ENCODE results near the gene DRD1.
"Not testable (repeated sequence)": the region's sequence is repeated elsewhere in the genome, so short reads cannot be mapped to it uniquely, and the experiment has no call there.

Gene DRD1

DNA sequence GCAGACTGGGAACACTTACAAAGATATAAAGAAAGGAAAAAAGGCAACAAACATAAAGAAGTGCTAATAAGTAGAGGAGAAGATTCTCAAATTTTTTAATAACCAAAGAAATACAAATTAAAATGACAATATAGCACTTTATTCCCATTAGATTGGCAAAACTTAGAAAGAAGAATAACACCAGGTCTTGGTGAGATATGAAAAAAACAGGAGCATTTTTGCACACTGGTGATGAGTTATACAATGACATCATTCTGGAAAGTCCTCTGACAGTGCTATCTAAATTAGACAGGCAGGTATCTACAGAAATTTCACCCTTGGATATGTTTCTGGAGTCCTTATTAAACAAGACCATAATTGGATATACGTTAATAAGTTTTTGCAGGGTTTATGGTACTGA, 24.9 kb upstream of the DRD1 start:
- DNase-seq (ENCODE audit: low read depth in 1 of 2, low spot score in 1 of 2): no peak

DNA sequence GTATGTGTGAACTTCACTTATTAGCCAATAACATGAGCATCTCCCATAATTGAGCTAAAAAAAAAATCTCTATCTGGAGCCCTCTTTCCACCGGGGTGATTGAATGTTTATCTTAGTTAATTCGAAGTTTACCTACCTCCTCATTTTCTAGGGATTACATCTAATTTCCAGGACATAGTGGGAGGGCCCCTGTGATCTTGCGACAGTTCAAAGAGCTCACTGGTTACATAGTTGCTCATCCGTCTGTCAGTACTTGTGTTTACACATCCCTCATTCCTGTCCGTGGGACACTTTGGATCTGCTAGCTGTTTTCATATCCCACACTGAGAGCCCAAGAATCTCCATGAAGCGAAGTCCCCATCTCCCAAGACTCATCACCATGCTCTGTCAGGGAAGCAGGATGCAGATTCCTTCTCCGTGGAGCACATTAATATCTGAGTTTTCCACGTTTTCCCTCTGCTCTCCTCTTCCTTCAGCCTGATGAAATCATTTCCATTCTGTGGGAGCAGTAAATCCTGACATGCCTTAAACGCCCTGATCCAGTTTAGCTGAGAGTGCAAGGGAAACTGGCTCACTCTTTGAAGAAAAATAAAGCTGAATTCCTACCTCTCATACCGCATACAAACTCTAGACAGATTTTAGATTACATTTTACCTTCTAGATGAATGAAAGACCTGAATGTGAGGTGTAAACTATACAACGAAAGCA, 24.2 kb upstream of the DRD1 start:
- no peak for DNase-seq (ENCODE audit: low read depth in 1 of 2, low spot score in 1 of 2)

DNA sequence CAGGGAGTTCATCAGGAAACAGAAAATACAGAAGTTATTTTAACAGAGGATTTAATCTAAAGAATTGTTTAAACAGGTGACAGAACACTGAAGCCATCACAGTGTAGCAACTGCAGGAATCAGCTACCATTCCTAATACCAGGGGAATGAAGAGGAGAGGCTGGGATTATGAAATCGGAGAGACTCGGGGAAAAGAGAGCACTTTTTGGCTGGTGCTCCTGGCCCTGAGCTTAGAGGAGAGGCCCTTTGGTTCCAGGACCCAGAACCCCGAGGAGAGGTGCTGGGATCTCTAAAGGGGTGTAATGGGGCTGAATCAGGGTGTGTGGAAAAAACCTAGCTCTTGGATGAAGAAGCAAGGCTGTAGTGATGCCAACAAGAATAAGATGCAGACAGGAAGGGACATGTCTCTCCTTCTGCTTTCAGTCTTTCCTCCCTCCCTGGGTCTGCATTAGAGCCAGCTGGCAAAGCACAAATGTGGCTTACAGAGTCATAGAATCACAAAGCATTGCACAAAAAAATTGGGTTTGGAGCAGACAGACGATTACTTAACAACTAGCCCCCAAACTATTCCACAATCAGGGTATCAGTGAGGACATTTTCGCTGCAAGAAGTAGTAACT, 22.8 kb upstream of the DRD1 start:
- DNase-seq (ENCODE audit: low read depth in 1 of 2, low spot score in 1 of 2): no peak

DNA sequence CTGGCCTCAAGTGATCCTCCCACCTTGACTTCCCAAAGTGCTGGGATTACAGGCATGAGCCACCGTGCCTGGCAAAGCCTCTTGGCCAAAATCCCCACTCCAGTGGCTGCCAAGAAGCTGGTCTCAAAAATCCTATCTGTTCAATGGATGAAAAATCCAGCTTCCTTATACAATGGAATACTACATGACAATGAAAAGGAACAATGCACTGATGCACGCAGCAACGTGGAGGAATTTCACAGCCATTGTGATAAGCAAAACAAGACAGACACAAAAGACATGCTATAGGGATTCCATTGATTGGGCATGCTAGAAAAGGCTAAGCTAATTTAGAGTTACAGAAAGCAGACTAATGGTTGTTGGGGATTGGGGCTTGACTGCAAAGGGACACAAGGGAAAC, 21.3 kb upstream of the DRD1 start:
- no peak for DNase-seq (ENCODE audit: low read depth in 1 of 2, low spot score in 1 of 2)

DNA sequence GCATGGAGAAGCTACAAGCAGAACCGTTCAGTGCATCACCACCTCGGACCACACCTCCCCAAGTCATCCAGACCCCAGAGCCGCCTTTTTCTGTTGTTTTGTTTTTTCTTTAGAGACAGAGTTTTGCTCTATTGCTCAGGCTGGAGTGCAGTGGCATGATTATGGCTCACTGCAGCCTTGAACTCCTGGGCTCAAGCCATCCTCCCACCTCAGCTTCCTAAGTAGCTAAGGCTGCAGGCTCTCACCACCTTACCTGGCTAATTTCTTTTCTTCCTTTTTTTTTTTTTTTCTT, 20.9 kb upstream of the DRD1 start:
- DNase-seq (ENCODE audit: low read depth in 1 of 2, low spot score in 1 of 2): no peak

DNA sequence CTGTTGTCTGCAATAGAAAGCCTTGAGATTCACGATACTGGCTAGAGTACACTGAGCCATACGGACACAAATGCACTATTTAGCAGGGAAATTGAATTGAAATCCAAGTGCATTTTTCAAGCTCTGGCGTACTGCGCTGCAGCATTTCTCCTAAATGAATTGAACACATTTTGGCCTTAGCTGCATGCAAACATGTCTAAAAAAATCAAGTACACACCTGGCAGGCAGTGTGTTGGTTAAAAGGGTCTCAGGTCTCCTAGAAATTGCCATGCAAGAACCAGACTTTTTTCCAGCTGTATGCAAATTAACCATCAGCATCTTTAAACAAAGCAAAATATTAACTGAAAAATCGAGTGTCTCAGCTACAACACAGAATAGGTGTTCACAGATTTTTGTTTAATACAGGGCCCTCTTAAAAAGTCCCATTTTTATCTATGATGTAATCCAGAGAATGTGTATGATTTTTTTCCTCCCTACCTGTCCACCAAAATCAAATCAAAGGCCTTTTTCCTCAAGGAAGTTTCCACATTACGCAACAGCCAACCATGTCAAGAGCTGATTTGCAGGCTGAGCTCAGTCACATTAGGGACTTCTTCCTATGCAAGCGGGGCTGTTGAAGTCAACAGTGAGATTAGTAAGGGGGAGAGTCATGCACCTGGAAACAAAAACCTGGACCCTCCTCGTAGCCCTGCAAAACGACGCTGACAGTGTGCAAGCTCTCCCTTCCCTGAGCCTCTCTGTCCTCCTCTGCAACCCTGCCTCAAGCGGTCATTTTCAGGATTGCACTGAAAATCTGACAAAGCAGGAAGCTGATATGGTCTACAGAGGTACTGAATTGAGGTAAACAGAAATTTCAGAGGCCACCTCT, 20.3 kb upstream of the DRD1 start:
- DNase-seq (ENCODE audit: low read depth in 1 of 2, low spot score in 1 of 2): peak in 1 of 2 donors; percentile 21

DNA sequence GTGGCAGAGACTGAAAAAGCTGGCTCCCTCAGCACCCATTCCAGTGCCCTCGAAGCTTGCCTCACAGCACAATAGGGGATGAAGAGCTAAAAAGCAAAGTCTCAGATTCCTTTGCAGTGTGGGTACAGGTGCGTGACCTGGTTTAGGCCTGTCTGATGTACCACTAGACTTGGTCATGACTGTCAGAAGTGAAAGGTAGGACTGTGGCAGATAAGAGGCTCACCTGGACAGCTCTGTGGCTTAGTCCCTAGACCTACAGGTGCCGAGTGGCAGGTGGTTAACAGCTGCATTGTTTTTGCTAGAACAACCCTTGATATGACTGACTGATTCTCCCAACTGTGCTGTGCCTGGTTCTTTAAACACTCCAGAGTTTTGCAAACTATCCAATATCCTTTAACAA, 19.7 kb upstream of the DRD1 start:
- DNase-seq (ENCODE audit: low read depth in 1 of 2, low spot score in 1 of 2): no peak

DNA sequence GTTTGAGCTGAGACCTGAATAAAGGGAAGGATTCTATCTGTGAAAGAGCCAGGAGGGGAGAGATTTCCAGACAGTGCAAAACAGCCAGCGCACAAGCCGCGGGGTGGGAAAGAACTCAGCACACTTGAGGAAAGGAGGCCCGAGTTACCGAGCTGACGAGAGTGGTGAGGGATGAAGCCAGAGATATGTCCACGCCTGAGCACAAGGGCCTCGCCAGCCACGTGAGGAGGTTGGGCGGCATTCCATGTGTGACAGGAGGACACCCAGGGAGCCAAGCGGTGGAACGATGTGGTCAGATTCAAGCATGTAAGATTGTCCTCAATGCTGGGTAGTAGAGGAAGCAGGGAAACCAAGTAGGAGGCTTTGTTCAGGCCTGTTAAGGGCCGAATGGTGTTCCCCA, 17.4 kb upstream of the DRD1 start:
- no peak for DNase-seq (ENCODE audit: low read depth in 1 of 2, low spot score in 1 of 2)

DNA sequence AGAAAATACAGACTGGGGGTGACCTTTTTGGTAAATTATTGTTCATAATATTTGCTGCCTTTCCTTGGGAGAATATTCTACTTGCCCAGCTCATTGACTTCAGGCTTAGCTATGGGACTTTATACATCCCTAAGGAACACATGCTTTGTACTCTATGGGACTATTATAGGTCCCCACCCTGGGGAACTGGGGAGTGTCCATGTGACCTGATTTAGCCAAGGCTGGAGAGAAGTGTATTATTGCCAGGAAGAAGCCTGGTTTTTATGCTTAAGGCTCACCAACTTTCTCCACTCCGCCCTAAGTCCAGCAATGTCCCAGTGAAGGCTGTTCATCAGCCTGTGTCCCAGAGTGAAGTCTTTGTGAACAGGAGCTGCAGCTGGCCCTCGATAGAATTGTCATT, 16.6 kb upstream of the DRD1 start:
- no peak for DNase-seq (ENCODE audit: low read depth in 1 of 2, low spot score in 1 of 2)

DNA sequence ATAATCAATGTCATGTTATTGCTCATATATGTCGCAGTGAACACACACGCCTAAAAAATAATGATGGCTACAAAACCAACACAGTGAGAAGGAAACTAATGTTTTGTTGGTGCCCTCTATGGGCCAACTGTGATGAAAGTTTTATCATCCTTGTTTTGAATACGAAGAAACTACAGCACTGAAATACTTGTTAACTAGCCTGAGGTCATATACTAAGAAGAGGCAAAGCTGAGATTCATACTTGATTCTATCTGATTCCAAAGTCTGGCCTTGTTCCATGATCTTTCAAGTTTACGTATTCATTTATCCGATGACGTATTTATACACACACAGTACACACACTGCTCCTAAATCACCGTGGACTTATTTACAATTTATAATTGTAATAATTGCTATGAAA, 16.1 kb upstream of the DRD1 start:
- no peak for DNase-seq (ENCODE audit: low read depth in 1 of 2, low spot score in 1 of 2)

DNA sequence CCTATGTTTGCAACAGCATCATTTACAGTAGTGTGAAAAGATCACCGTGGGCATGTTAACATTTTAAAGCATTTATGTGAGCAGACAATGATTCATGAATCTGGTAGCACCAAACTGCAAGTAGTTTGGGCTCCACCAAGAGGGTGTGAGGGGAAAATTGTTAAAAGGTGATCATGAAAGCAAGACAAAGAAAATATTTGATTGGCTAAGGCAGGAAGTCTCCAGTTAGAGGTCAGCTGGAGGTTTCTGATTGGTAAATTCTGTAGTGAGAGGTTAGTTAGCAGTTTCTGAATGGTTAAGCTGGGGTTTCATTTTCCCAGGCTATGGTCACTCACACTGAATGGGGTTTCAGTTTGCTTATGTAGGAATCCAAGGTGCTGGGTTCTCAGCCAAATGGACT, 13.5 kb upstream of the DRD1 start:
- no peak for DNase-seq (ENCODE audit: low read depth in 1 of 2, low spot score in 1 of 2)

DNA sequence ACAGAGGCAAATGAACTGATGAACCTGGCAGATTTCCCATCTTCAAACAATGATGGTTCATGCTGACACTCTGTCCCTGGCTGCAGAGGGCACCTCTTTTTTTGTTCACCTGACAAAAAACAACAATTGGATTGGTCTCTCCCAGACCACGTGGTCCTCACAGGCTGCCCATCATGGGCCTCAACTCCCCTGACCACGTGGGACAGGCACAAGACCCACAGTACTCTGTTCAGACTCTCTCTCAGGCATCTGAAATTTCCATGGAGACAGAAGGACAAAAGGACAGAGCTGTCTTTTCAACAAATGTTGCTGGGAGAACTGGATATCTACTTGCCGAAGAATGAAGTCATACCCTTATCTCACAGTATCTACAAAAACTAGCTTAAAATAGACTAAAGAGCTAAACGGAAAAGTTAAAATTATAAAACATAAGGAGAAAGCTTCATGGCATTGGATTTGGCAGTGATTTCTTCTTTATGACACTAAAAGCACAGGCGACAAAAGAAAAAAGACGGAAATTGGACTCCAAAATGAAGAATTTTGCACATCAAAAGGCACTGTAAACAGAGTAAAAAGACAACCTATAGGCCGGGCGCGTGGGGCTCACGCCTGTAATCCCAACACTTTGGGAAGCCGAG, 12.2 kb upstream of the DRD1 start:
- DNase-seq (ENCODE audit: low read depth in 1 of 2, low spot score in 1 of 2): no peak

DNA sequence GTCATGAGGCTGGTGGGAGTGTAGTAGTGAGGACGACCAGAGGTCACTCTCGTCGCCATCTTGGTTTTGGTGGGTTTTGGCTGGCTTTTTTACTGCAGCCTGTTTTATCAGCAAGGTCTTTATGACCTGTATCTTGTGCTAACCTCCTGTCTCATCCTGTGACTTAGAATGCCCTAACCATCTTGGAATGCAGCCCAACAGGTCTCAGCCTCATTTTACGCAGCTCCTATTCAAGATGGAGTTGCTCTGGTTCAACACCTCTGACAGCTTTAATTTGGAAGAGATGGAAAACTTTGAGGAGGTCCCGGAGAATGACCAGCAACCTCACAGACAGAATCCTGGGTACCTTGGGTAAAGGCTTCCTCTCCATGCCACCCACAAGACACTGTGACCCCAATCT, 10.4 kb upstream of the DRD1 start:
- not testable (repeated sequence) for DNase-seq (ENCODE audit: low read depth in 1 of 2, low spot score in 1 of 2)

DNA sequence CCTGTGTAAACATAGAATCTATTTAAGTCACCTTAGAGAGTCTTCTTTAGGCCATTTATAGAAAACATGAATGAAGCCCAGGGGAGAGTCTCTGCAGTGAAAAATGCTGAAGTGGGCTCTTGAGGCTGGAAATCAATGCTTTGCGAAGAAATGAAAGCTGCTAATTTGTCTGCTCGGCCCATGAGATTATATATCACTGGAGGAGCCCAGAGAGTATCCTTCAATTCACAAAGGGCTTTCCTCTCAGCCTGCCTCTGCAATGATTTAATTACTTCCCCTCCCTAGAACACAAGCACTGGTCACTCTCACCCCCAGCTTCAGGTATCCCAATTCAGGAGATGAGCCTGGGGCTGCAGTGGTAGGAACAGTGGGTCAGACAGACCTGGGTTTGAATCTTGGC, 8.2 kb upstream of the DRD1 start:
- no peak for DNase-seq (ENCODE audit: low read depth in 1 of 2, low spot score in 1 of 2)

DNA sequence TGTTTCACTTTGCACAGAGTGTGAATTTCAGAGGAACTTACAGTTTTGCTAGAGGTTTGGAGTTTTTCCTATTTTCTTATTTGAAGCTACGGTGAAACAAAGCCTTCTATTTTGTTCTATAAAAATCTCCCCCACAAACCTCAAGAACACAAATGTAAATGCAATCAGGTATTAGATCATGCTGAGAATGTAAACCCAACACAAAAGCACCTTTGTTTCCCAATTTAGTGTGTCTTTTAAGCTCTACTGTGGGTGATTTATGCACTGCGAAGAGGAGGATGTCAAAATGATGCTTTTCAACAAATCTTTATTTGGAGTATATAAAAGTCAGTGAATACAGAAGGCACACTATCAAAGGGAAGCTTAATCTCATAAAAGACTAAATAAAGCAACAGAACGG, 4.3 kb upstream of the DRD1 start:
- no peak for DNase-seq (ENCODE audit: low read depth in 1 of 2, low spot score in 1 of 2)

DNA sequence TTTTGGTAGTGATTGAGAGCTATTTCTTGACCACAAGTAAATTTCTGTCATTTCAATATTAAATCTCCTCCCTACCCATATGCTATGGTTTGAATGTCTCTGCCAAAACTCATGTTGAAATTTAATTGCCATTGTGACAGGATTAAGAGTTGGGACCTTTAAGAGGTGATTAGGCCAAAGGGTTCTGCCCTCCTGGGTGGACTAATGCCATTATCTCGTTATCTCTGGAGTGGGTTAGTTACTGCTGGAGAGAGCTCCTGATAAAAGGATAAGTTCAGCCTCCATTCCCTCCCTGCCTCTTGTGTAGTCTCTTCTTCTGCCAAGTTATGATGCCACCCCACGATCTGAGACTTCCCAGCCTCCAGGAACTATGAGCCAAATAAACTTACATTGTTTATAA, 3.6 kb upstream of the DRD1 start:
- DNase-seq (ENCODE audit: low read depth in 1 of 2, low spot score in 1 of 2): no peak

DNA sequence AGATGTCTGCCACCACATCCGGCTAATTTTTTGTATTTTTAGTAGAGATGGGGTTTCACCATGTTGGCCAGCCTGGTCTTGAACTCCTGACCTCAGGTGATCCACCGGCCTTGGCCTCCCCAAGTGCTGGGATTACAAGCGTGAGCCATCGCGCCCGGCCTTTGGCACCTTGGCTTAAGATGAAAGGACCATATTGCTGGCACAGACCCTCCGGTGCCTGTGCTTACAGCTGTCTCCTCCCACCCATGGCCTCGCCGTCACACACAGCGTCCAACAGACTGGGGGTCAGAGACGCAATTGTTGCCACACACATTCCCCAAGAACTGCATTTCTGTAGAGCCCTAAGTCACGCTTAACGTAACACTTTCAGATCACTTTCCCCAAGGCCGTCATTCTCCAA, 2.4 kb upstream of the DRD1 start:
- DNase-seq (ENCODE audit: low read depth in 1 of 2, low spot score in 1 of 2): not testable (repeated sequence)

DNA sequence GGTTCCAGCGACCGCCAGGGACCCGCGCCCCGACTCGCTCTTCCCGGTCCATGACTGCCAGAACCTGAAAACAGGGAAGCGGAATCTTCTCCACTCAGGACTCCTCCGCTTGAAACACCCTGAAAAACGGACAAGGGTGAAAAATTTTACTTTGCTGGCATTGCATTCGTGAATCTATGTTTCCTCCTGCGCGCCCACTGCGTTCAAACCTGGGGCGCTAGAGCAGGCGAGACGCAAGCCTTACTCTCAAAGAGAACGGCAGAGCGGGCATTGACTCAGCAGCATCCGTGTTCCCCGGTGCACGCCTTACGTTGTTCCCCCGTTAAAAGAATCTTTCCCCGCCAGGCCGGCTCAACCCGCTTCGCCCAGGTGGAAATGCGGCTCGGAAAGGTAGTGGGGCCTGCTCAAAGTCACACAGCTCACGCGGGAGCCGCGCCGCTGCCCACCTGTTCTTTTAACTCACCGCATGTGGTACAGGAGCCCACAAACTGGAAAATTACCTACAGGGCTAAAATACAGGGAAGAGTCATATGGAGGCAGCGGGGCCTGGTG, 999 bp upstream of the DRD1 start:
- DNase-seq (ENCODE audit: low read depth in 1 of 2, low spot score in 1 of 2): no peak

DNA sequence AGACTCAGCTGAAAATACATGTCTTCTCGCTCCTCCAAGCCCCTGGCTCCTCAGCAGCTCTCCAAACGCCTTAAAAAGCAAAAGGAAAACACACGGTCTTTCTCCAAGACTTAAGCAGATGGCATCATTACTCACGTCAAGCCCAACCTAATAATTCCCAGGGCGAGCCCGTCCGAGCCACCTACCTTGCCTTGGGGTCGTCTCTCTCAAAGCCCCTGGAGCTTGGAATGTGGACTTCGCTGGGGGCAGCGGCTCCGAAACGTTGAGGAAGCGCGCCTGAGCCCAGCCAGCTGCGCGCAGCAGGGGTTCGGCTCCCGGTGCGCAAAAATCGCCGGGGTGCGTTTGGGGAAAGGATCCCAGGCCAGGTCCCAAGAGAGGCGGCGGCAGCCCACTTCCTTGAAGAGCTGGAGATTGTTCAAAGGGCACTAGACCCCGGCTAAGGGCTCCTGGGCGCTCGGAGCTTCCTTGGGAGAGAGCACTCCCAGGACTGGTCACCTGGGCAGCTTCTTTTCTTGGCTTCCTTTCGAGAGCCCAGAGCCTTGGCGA, 395 bp downstream of the DRD1 start:
- no peak for DNase-seq (ENCODE audit: low read depth in 1 of 2, low spot score in 1 of 2)

DNA sequence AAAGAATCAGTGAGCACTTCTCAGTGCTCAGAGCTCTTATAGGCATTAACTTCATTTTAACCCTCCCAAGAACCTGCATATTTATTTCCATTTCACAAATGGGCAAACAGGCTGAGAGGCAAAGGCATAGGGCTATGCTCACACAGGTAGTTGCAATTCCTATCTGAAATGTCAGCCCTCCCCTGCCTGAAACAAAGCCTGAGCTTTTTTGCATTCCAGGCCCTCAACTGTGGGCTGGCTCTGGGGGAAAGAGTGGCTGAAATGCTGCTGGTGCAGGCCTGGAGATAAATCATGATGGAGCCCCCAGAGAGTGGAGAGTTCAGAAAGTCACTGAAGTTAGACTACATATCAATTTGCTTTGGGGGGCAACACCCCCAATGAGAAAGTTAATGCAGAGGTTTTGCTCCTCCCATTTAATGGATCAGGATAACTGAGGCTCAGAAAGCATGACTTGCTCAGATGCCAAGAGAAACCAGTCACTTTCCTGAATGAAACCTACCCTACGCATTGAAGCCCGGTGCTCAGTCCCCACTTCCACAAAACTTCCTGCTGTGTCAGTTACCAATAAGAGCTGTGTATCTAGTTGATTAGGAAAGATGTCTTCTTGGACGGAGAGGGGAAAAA, 5.6 kb downstream of the DRD1 start:
- no peak for DNase-seq (ENCODE audit: low read depth in 1 of 2, low spot score in 1 of 2)

DNA sequence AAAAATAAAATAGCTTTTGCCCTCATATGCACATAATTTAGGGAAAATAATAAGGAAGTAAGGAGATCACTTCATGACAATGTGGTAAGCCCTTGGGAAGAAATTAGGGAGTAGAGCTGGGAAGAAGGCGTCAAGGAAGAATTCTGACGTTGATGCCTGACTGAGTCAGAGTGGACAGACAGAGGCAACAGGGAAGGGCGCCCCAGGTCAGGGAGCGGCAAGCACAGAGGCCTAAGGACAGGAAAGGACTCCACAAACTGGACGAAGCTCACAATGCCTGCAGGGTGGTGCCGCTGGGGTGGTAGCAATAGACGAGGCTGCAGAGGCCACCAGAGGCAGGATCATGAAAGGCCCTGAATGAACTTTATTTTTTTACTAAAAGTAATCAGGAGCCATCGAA, 7.6 kb downstream of the DRD1 start:
- DNase-seq (ENCODE audit: low read depth in 1 of 2, low spot score in 1 of 2): no peak

All from stimulated activated CD4-positive, alpha-beta T cell treated with anti-CD3 and anti-CD28 coated beads, Interleukin-15, amount 100 ng/mL, for 1 hour (primary cell).